ENCODE measurements around the gene SUPT4H1.

The SUPT4H1 gene

GRCh38 chr17:58332778-58333735 is 18.9 kb downstream of the SUPT4H1 start:
- H3K27me3 ChIP-seq (ENCODE audit: insufficient read depth, poor library complexity, severe bottlenecking), result no peaks in the 10 kb centered on the region
- H3K36me3 ChIP-seq (ENCODE audit: low read depth), result no peaks in the 10 kb centered on the region
- no peak for TF ChIP-seq CTCF (IDR thresholded peaks at IDR 0.05; ENCODE audit: poor library complexity, severe bottlenecking)
- H3K9me3 ChIP-seq (ENCODE audit: severe bottlenecking), result no peaks in the 10 kb centered on the region
- H3K4me1 ChIP-seq (ENCODE audit: insufficient read depth, poor library complexity, severe bottlenecking), result no peaks in the 10 kb centered on the region
- no peak overlapping the region for H3K27ac ChIP-seq (ENCODE audit: poor library complexity, severe bottlenecking)
- ATAC-seq (ENCODE audit: low read depth) (no peak), DNase-seq (ENCODE audit: low spot score) (no peak)
- H3K4me3 ChIP-seq (ENCODE audit: severe bottlenecking), result no peak overlapping the region

GRCh38 chr17:58331815-58332777 is 19.9 kb downstream of the SUPT4H1 start:
- DNase-seq (ENCODE audit: low spot score) (peak; percentile 65), ATAC-seq (ENCODE audit: low read depth) (no peak)
- TF ChIP-seq CTCF (IDR thresholded peaks at IDR 0.05; ENCODE audit: poor library complexity, severe bottlenecking), result no peak
- Histone ChIP-seq H3K4me1 (ENCODE audit: insufficient read depth, poor library complexity, severe bottlenecking) (no peaks in the 10 kb centered on the region), H3K36me3 (ENCODE audit: low read depth) (no peaks in the 10 kb centered on the region), H3K27ac (ENCODE audit: poor library complexity, severe bottlenecking) (no peak overlapping the region), H3K9me3 (ENCODE audit: severe bottlenecking) (no peaks in the 10 kb centered on the region), H3K4me3 (ENCODE audit: severe bottlenecking) (no peak overlapping the region), H3K27me3 (ENCODE audit: insufficient read depth, poor library complexity, severe bottlenecking) (no peaks in the 10 kb centered on the region)

- H3K27ac ChIP-seq (ENCODE audit: poor library complexity, severe bottlenecking), result no peak overlapping the region
- H3K4me1 ChIP-seq (ENCODE audit: insufficient read depth, poor library complexity, severe bottlenecking), result no peaks in the 10 kb centered on the region
- H3K27me3 ChIP-seq (ENCODE audit: insufficient read depth, poor library complexity, severe bottlenecking), result no peaks in the 10 kb centered on the region
- no peaks in the 10 kb centered on the region for H3K36me3 ChIP-seq (ENCODE audit: low read depth)
- no peak overlapping the region for H3K4me3 ChIP-seq (ENCODE audit: severe bottlenecking)
- ATAC-seq (ENCODE audit: low read depth), result no peak
- DNase-seq (ENCODE audit: low spot score), result no peak
- no peaks in the 10 kb centered on the region for H3K9me3 ChIP-seq (ENCODE audit: severe bottlenecking)
- no peak for TF ChIP-seq CTCF (IDR thresholded peaks at IDR 0.05; ENCODE audit: poor library complexity, severe bottlenecking)
Observed at GRCh38 chr17:58330997-58331814, 20.8 kb downstream of the SUPT4H1 start.

GRCh38 chr17:58330538-58330996 is 21.4 kb downstream of the SUPT4H1 start:
- no peak for TF ChIP-seq CTCF (IDR thresholded peaks at IDR 0.05; ENCODE audit: poor library complexity, severe bottlenecking)
- DNase-seq (ENCODE audit: low spot score) (no peak), ATAC-seq (ENCODE audit: low read depth) (no peak)
- Histone ChIP-seq H3K9me3 (ENCODE audit: severe bottlenecking) (no peaks in the 10 kb centered on the region), H3K27me3 (ENCODE audit: insufficient read depth, poor library complexity, severe bottlenecking) (no peaks in the 10 kb centered on the region), H3K36me3 (ENCODE audit: low read depth) (no peaks in the 10 kb centered on the region), H3K27ac (ENCODE audit: poor library complexity, severe bottlenecking) (no peak overlapping the region), H3K4me1 (ENCODE audit: insufficient read depth, poor library complexity, severe bottlenecking) (no peaks in the 10 kb centered on the region), H3K4me3 (ENCODE audit: severe bottlenecking) (no peak overlapping the region)
